ENCODE results near the gene GON4L.
"Not testable (repeated sequence)": the region's sequence is repeated elsewhere in the genome, so short reads cannot be mapped to it uniquely, and the experiment has no call there.

GON4L gene

DNA sequence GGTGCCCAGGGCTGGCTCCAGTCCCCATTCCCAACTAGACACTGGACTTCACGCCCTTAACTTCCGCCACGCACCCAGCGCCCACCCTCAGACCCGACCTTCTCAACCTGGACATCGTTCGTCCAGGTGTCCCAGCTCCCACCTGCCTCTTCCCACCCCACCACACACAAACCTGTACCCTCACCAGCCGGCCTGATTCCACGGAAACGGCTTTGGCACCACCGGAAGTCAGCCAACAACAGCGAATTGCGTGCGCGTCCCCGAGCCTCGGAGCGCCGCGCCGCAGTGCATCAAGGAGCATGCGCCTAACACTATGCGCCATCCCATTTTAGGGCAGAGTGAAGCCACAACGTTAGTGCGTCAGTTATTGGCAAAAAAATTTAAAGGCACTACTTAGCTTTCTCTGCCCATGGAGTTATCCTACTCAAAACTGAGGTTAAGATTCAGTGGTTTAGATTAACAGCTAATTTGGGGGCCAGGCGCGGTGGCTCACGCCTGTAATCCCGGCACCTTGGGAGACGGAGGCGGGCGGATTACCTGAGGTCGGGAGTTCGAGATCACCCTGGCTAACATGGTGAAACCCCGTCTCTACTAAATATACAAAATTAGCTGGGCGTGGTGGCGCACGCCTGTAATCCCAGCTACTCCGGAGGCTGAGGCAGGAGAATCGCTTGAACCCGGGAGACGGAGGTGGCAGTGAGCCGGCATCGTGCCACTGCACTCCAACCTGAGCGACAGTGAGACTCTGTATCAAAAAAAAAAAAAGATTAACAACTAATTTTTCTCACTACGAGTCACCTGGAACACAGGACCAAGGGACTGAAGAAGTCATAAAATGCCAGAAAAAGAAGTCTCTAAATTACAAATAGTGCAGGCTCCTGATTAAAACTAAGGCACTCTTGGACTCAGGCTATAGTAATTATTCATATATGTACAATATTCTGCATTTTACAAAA, at the start of gene GON4L:
Gene GON4L, minus strand, starts transcription at position 240 of the 956 bp plus-strand sequence. CDS start 3,434 bp downstream, outside the sequence.
- peak; percentile 59 for DNase-seq

DNA sequence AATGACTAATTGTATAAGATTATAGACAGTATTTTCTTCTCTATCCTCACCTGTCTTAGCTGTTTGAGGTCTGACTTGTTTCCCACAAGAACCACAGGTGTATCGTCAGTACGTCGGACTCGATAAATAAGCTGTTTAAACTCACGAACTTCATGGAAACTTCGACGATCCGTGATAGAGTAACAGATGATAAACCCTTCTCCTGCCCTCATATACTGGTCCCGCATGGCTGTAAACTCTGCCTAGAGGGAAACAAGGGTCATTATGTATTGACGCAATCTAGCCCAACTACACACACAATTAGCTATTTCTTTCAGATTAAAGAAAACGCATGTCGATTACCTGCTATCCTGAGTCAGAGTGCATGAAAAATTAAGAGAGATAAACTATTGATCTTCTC, 47.2 kb upstream of the GON4L start:
- DNase-seq = no peak

- DNase-seq = no peak
Measured at GRCh38 chr1:155900161-155900560, 43.1 kb upstream of the GON4L start.

DNA sequence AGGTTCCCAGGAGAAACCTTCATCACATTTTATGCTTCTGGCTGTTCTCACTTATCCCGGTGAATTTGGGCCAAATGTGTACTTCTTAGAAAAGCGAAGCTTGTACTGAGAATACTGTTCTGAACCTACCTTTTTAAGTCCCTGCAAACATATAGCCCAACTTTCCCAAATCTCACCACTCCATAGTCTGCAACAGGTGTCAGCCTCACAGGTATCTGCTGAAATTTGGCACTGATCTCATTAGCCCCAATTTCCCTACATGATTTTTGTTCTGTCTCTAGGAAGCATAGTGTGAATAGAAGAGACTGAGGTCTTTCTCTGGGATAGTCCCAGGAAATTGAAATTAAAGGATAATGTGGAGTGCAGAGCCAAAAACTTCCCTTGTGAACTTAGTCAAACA, 42.7 kb upstream of the GON4L start:
- DNase-seq = no peak

DNA sequence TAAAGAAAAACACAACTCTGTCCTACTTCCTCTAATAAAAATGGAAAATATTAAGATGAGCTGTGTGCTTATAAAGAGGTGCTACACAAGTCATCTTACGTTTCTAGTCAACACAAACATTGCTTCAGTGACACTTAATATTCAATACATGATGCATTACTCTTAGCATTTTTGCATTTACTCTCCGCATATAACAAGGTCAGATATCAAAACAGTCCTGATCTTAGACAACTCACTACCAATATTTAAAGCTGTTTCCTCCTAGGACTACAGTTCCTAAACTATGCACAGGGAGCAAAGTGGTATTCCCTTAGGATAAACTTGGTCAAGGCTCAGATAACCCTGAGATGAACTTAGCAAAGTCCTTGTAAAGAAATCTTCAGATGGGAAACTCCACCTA, 41.9 kb upstream of the GON4L start:
- DNase-seq = no peak

- DNase-seq = no peak
Measured at GRCh38 chr1:155897746-155898145, 40.7 kb upstream of the GON4L start.

DNA sequence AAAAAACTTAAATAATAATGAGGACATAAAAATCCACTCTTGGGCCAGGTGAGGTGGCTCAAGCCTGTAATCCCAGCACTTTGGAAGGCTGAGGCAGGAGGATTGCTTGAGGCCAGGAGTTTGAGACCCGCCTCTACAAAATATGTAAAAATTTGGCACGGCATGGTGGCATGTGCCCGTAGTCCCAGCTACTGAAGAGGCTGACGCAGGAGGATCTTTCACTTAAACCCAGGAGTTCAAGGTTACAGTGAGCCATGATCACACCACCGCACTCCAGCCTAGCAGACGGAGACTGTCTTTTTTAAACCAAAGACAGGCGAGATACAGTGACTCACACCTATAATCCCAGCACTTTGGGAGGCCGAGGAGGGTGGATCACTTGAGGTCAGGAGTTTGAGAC, 39.5 kb upstream of the GON4L start:
- not testable (repeated sequence) for DNase-seq

DNA sequence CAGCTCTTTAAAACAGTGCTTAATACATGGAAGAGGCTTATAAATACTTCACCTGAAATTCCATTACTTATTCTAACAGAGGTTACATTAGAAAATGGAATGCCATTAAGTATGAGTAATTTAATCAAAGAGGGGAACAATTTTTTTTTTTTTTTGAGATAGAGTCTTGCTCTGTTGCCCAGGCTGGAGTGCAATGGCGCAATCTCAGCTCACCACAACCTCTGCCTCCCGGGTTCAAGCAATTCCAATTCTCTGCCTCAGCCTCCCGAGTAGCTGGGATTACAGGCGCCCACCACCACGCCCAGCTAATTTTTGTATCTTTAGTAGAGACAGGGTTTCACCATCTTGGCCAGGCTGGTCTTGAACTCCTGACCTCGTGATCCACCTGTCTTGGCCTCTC, 38.6 kb upstream of the GON4L start:
- DNase-seq = not testable (repeated sequence)

GRCh38 chr1:155893389-155894142, 36.6 kb upstream of the GON4L start:
- DNase-seq = no peak

DNA sequence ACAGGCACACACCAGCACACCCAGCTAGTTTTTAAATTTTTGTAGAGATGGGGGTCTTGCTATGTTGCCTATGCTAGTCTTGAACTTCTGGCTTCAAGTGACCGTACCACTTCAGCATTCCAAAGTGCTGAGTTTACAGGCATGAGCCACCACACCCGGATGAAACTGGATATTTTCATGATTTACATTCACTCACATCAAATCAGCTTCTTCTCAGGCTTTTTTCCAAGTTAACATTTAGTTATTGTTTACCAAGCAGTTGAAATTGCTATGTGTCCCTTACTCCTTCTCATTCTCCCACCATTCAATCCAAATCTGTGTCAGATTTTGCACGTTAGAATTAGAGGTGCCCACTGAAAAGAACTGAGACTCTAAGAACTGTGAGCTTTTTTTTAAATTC, 35.8 kb upstream of the GON4L start:
- no peak for DNase-seq

- no peak for DNase-seq
Measured at GRCh38 chr1:155890251-155890650, 33.2 kb upstream of the GON4L start.

DNA sequence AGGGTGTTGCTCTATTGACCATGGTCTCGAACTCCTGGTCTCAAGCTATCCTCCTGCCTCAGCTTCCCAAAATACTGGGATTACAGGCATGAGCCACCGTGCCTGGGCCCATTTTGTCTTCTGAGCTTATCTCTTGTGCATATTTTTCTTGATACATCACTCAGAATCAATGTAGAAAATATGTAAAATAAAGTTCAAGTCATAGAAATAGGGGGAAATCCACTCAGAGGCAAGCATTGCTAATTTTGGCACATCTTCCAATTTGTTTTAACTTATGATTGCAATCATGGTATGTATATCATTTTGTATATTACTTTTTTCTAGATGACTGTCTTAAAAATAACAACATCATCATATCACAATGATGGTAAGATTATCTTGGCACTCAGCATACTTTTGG, 32.6 kb upstream of the GON4L start:
- no peak for DNase-seq

GRCh38 chr1:155888481-155888880, 31.5 kb upstream of the GON4L start:
- DNase-seq = no peak

DNA sequence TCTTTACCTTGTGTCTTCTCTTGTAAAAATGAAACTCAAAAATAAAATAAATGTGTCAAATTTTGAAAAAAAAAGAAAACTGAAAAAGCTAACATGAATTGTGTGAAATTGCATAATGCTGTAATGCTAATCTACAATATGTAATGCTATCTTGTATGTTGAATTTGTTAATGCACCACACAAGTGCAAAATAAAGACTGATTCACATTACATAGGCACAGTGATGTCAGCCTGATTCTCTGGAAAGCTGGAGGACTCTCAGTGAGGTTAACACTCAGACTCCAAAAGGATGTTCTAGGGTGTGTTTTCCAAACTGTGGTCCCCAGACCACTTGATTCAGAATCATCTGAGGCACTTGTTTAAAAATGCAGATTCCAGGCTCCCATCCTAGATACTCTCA, 28.0 kb upstream of the GON4L start:
- DNase-seq = no peak

- no peak for DNase-seq
Measured at GRCh38 chr1:155884031-155884960, 27.3 kb upstream of the GON4L start.

GRCh38 chr1:155882766-155883165, 25.8 kb upstream of the GON4L start:
- no peak for DNase-seq

DNA sequence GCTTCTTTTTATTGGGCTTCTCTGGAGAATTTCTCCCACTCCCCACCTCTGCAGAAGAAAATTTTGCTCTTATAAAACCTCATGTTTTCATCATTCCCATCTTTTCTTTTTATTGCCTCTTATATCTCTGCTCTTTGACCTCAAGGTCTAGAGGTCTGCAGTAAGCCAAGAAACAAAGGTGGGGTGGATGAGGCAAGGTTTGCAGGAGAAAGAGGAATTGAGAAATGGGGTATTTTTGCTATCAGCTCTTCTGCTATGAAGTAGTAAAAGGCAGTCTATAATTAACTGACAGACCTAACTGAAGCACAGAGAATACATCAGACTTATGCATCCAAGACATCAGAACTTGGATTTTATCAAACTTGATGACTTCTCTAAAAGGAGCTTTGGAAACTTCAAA, 25.2 kb upstream of the GON4L start:
- DNase-seq = no peak

DNA sequence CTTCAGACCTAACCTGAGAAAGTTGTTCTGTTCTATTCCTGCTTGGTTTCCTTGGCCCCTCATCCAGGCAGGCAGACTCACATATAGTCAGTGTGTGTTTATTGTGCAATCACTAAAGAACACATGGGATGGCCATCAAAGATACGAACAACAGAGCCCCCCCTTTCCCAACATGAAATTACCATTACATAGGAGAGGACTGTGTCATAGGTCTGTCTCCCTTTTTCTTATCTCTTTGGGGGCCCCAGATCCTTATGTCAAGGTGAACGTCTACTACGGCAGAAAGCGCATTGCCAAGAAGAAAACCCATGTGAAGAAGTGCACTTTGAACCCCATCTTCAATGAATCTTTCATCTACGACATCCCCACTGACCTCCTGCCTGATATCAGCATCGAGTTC, 23.9 kb upstream of the GON4L start:
- DNase-seq = no peak

DNA sequence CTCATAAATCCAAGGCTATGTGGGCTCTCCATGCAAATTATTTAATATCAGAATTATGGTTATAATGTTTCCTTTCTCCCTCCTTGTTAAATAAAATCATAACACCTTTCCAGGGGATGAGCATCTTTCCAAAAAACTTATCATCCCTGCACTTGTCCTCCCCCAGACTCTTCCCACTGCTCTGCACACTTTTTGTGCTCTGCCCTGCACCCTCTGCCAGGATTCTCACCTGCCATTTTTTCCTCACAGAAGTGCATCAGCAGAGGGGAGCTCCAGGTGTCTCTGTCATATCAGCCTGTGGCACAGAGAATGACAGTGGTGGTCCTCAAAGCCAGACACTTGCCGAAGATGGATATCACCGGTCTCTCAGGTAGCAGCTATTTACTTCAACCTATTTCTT, 23.2 kb upstream of the GON4L start:
- DNase-seq = no peak

GRCh38 chr1:155877945-155878344, 20.9 kb upstream of the GON4L start:
- no peak for DNase-seq

- no peak for DNase-seq
Measured at GRCh38 chr1:155873860-155874259, 16.8 kb upstream of the GON4L start.

DNA sequence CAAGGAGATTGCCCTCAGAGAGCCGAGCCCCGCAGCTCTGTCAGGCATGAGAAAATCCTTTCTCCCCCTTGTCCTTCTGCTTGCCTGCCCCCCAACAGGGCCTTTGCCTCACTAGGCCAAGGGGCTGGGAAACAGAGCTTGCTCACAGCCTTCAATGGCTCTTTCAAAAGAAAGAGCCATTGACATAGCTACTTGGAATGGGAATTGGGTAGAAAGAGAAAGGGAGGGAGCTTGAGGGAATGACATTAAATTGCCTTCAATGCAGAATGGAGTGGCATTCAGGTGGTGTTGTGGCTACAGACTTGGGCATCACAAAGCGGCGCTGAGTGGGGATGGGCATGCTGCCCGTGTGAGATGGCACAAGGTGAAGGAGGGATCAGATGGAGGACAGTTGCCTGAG, 15.5 kb upstream of the GON4L start:
- DNase-seq = no peak

DNA sequence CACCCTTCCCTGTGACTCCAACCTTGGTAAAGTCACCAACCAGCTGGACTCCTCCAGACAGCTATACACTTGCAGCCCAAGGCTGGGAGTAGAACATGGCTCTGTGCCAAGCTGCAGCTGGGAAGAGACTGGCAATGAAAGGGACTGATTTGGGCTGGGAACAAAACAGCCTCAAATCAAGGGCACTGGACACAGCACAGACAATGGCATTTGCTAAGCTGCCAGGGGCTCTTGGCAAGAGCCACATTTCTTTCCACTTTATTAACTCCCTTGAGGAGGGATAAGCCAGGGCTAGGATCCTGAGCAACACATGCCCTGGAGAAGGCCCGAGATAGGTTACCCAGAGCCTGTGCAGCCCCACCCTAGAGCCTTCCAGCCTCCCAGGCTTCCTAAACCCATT, 14.4 kb upstream of the GON4L start:
- DNase-seq = no peak

Measured in cortex of kidney (tissue), 1 donor.